Chondrocyte (in vitro differentiated cells): ENCODE data around the gene CADPS2. TPM values are rescaled to one million over a fixed set of nuclear protein-coding genes. Genes with fewer than 3 reads are reported as not detected.

Experiments used
- DNase-seq: peaks from one replicate; pipeline ENCODE4 v3.0.0; 2021; ENCODE audit warnings: mixed read lengths, low spot score
- H3K27ac Mint-ChIP-seq: one replicate; pipeline ENCODE4 v1.8.0; 2021; ENCODE audit warnings: mild to moderate bottlenecking, moderate library complexity, mixed read lengths; ENCODE audit not compliant: unreplicated experiment
- H3K27me3 Mint-ChIP-seq: 2 replicates; pipeline ENCODE4 v1.8.0; 2021; ENCODE audit warnings: low read depth, mixed read lengths
- H3K36me3 Mint-ChIP-seq: 2 replicates; pipeline ENCODE4 v1.8.0; 2021; ENCODE audit warnings: low read depth, mixed read lengths
- H3K4me1 Mint-ChIP-seq: 2 replicates; pipeline ENCODE4 v1.8.0; 2021; ENCODE audit warnings: low read depth, mild to moderate bottlenecking, mixed read lengths
- H3K4me3 Mint-ChIP-seq: one replicate; pipeline ENCODE4 v1.8.0; 2021; ENCODE audit warnings: mild to moderate bottlenecking, moderate library complexity, mixed read lengths; ENCODE audit not compliant: unreplicated experiment
- H3K9me3 Mint-ChIP-seq: 2 replicates; pipeline ENCODE4 v1.8.0; 2021; ENCODE audit warnings: low read depth, mixed read lengths
- CTCF ChIP-seq: fragments of 200-600 bp; sonication (generic); IDR thresholded peaks from 2 replicates; pipeline ENCODE4 v1.5.0; 2021; ENCODE audit warnings: antibody characterized with exemption, mild to moderate bottlenecking, moderate library complexity
- total RNA-seq: library from RNA; stranded (reverse); gene quantifications from 3 replicates; pipeline ENCODE4 v1.2.1, GENCODE V29; 2021

CADPS2 gene
- total RNA-seq, 1 donor from 2014 or later = 0.32 TPM

GRCh38 chr7:122653685-122654084 is 232.6 kb downstream of the CADPS2 start:
- no peak for DNase-seq
- peaks cover 4% of the 10 kb centered on the region for H3K27me3 Mint-ChIP-seq
- peaks cover 2% of the 10 kb centered on the region for H3K9me3 Mint-ChIP-seq
- no peak for TF ChIP-seq CTCF
- no peaks in the 10 kb centered on the region for H3K36me3 Mint-ChIP-seq
- H3K4me1 Mint-ChIP-seq = no peaks in the 10 kb centered on the region
- H3K4me3 Mint-ChIP-seq = no peak overlapping the region
- no peak overlapping the region for H3K27ac Mint-ChIP-seq

GRCh38 chr7:122652876-122653275 is 233.4 kb downstream of the CADPS2 start:
- no peak overlapping the region for H3K4me3 Mint-ChIP-seq
- no peaks in the 10 kb centered on the region for H3K4me1 Mint-ChIP-seq
- no peaks in the 10 kb centered on the region for H3K36me3 Mint-ChIP-seq
- no peak overlapping the region for H3K27ac Mint-ChIP-seq
- peaks cover 4% of the 10 kb centered on the region for H3K27me3 Mint-ChIP-seq
- TF ChIP-seq CTCF = no peak
- peaks cover 2% of the 10 kb centered on the region for H3K9me3 Mint-ChIP-seq
- DNase-seq = no peak

- no peaks in the 10 kb centered on the region for H3K4me1 Mint-ChIP-seq
- peaks cover under 1% of the 10 kb centered on the region for H3K9me3 Mint-ChIP-seq
- TF ChIP-seq CTCF = no peak
- H3K36me3 Mint-ChIP-seq = no peaks in the 10 kb centered on the region
- H3K27me3 Mint-ChIP-seq = peaks cover 4% of the 10 kb centered on the region
- no peak overlapping the region for H3K4me3 Mint-ChIP-seq
- no peak for DNase-seq
- no peak overlapping the region for H3K27ac Mint-ChIP-seq
Measured at GRCh38 chr7:122651451-122651850, 234.8 kb downstream of the CADPS2 start.

- Mint-ChIP-seq H3K36me3 (no peaks in the 10 kb centered on the region), H3K9me3 (no peaks in the 10 kb centered on the region), H3K4me1 (no peaks in the 10 kb centered on the region), H3K4me3 (no peak overlapping the region), H3K27me3 (no peaks in the 10 kb centered on the region), H3K27ac (no peak overlapping the region)
- TF ChIP-seq CTCF = no peak
- DNase-seq = no peak
Measured at GRCh38 chr7:122643250-122643649, 243.0 kb downstream of the CADPS2 start.

GRCh38 chr7:122638459-122638858 is 247.8 kb downstream of the CADPS2 start:
- no peaks in the 10 kb centered on the region for H3K36me3 Mint-ChIP-seq
- H3K27ac Mint-ChIP-seq = no peak overlapping the region
- DNase-seq = no peak
- no peak overlapping the region for H3K4me3 Mint-ChIP-seq
- H3K9me3 Mint-ChIP-seq = peaks cover 6% of the 10 kb centered on the region
- TF ChIP-seq CTCF = no peak
- H3K4me1 Mint-ChIP-seq = no peaks in the 10 kb centered on the region
- peaks cover 2% of the 10 kb centered on the region for H3K27me3 Mint-ChIP-seq
